ENCODE measurements around the gene LRRC71.

The LRRC71 gene

GRCh38 chr1:156947127-156947526 lies 26.7 kb downstream of the LRRC71 start:
- no peak for DNase-seq (ENCODE audit: low read depth)

- DNase-seq (ENCODE audit: low read depth) = no peak
Observed at GRCh38 chr1:156947818-156948525, 27.5 kb downstream of the LRRC71 start.

GRCh38 chr1:156948708-156949107 lies 28.3 kb downstream of the LRRC71 start:
- DNase-seq (ENCODE audit: low read depth) = no peak

- DNase-seq (ENCODE audit: low read depth) = no peak
Observed at GRCh38 chr1:156949127-156949526, 28.7 kb downstream of the LRRC71 start.

- no peak for DNase-seq (ENCODE audit: low read depth)
Observed at GRCh38 chr1:156951371-156951770, 30.9 kb downstream of the LRRC71 start.

GRCh38 chr1:156953571-156953970 lies 33.1 kb downstream of the LRRC71 start:
- no peak for DNase-seq (ENCODE audit: low read depth)

GRCh38 chr1:156956333-156956732 lies 35.9 kb downstream of the LRRC71 start:
- DNase-seq (ENCODE audit: low read depth) = no peak

- no peak for DNase-seq (ENCODE audit: low read depth)
Observed at GRCh38 chr1:156957634-156958033, 37.2 kb downstream of the LRRC71 start.

GRCh38 chr1:156958247-156958714 lies 37.8 kb downstream of the LRRC71 start:
- no peak for DNase-seq (ENCODE audit: low read depth)

- DNase-seq (ENCODE audit: low read depth) = no peak
Observed at GRCh38 chr1:156959414-156959813, 39.0 kb downstream of the LRRC71 start.

GRCh38 chr1:156959925-156960324 lies 39.5 kb downstream of the LRRC71 start:
- DNase-seq (ENCODE audit: low read depth) = no peak

- no peak for DNase-seq (ENCODE audit: low read depth)
Observed at GRCh38 chr1:156961709-156962108, 41.3 kb downstream of the LRRC71 start.

GRCh38 chr1:156963621-156964020 lies 43.2 kb downstream of the LRRC71 start:
- DNase-seq (ENCODE audit: low read depth) = no peak

GRCh38 chr1:156964441-156964840 lies 44.0 kb downstream of the LRRC71 start:
- DNase-seq (ENCODE audit: low read depth) = no peak

GRCh38 chr1:156969496-156969895 lies 49.1 kb downstream of the LRRC71 start:
- DNase-seq (ENCODE audit: low read depth) = no peak

GRCh38 chr1:156970017-156970416 lies 49.6 kb downstream of the LRRC71 start:
- no peak for DNase-seq (ENCODE audit: low read depth)

GRCh38 chr1:156973417-156973816 lies 53.0 kb downstream of the LRRC71 start:
- DNase-seq (ENCODE audit: low read depth) = no peak

GRCh38 chr1:156975084-156975483 lies 54.7 kb downstream of the LRRC71 start:
- DNase-seq (ENCODE audit: low read depth) = no peak

GRCh38 chr1:156980551-156980950 lies 60.1 kb downstream of the LRRC71 start:
- DNase-seq (ENCODE audit: low read depth) = no peak

All from HS-5 (cell line).